ENCODE results near the gene BRI3. TPM values are rescaled to one million over a fixed set of nuclear protein-coding genes. Genes with fewer than 3 reads are reported as not detected.
A peak's percentile ranks its signal among the peaks of the same experiment; 100 is the strongest.

Gene BRI3
- total and polyA plus RNA-seq, 2 experiments from 2014 or later: 73.3 to 195 TPM

DNA sequence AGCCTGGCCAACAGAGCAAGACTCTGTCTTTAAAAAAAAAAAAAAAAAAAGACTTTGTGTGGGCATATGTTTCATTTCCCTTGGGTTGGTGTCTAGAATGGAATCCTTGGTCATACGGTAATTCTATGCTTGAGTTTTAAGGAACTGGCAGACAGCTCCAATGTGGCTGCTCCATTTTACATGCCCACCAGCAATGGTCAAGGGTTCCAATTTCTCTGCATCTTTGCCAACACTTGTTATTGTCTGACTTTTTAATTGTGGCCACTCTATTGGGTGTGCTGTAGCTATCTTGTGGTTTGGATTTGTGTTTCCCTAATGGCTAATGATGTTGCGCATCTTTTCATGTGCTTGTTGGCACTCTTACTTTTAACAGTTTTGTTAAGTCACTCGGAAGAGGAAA lies 57.6 kb downstream of the BRI3 start:
- H3K4me2 ChIP-seq (ENCODE audit: unreplicated experiment): no peak overlapping the region
- H3K36me3 ChIP-seq (ENCODE audit: low read depth): no peaks in the 10 kb centered on the region
- 89 to 92% methylated on average over 3 of the region's 3 CpGs for WGBS, 2 experiments (ENCODE audit: low coverage in 1 of 2, low lambda C conversion rate in 2 of 2, missing lambda C conversion rate in 2 of 2)
- H3K27ac ChIP-seq: no peak overlapping the region
- no peaks in the 10 kb centered on the region for H4K20me1 ChIP-seq (ENCODE audit: insufficient read depth)
- TF ChIP-seq EZH2 (IDR thresholded peaks at IDR 0.05; ENCODE audit: insufficient read depth, poor library complexity, severe bottlenecking) (no peak), EZH2phosphoT487 (IDR thresholded peaks at IDR 0.05; ENCODE audit: insufficient read depth, low read depth) (no peak)
- H3K27me3 ChIP-seq (replicated peaks; ENCODE audit: insufficient read depth): no peaks in the 10 kb centered on the region
- in situ Hi-C loops (cut with MboI): no loop called here
- no peak for DNase-seq
- no peaks in the 10 kb centered on the region for H3K9me2 ChIP-seq (ENCODE audit: insufficient read depth)
- no peaks in the 10 kb centered on the region for H3K9me3 ChIP-seq (ENCODE audit: low read depth)
- H3K9ac ChIP-seq: no peak overlapping the region
- H3K4me1 ChIP-seq (ENCODE audit: insufficient read depth): peaks cover 11% of the 10 kb centered on the region
- no peaks in the 10 kb centered on the region for H3K79me2 ChIP-seq (ENCODE audit: insufficient read depth)
- H2AFZ ChIP-seq: no peak overlapping the region
- H3K4me3 ChIP-seq: no peak overlapping the region
- H3F3A ChIP-seq (ENCODE audit: insufficient read depth): peaks cover 12% of the 10 kb centered on the region; the same call in 1 of the 2 replicates

- in situ Hi-C loops (cut with MboI): no loop called here
- H3K9me3 ChIP-seq (ENCODE audit: low read depth): no peaks in the 10 kb centered on the region
- H3K79me2 ChIP-seq (ENCODE audit: insufficient read depth): no peaks in the 10 kb centered on the region
- peak overlapping the region; percentile 63 for H3K27ac ChIP-seq
- no peaks in the 10 kb centered on the region for H3K9me2 ChIP-seq (ENCODE audit: insufficient read depth)
- no peak overlapping the region for H3K4me3 ChIP-seq
- peak overlapping the region; percentile 18 for H3K4me2 ChIP-seq (ENCODE audit: unreplicated experiment)
- WGBS, 2 experiments (ENCODE audit: low coverage in 1 of 2, low lambda C conversion rate in 2 of 2, missing lambda C conversion rate in 2 of 2): 22% methylated on average over 3 of the region's 3 CpGs
- peak overlapping the region; percentile 12; the same call in 1 of the 2 replicates for H3K9ac ChIP-seq
- H3F3A ChIP-seq (ENCODE audit: insufficient read depth): peaks cover 12% of the 10 kb centered on the region; the same call in 1 of the 2 replicates
- TF ChIP-seq EZH2 (IDR thresholded peaks at IDR 0.05; ENCODE audit: insufficient read depth, poor library complexity, severe bottlenecking) (no peak), EZH2phosphoT487 (IDR thresholded peaks at IDR 0.05; ENCODE audit: insufficient read depth, low read depth) (no peak)
- DNase-seq: peak; percentile 79
- no peak overlapping the region for H2AFZ ChIP-seq
- H4K20me1 ChIP-seq (ENCODE audit: insufficient read depth): no peaks in the 10 kb centered on the region
- no peaks in the 10 kb centered on the region for H3K27me3 ChIP-seq (replicated peaks; ENCODE audit: insufficient read depth)
- H3K4me1 ChIP-seq (ENCODE audit: insufficient read depth): peaks cover 11% of the 10 kb centered on the region
- no peaks in the 10 kb centered on the region for H3K36me3 ChIP-seq (ENCODE audit: low read depth)
Measured at GRCh38 chr7:98341106-98341505, 59.6 kb downstream of the BRI3 start.

Other genes starting within 250 kb of the BRI3 start
- gene LMTK2, start 174.8 kb upstream of the BRI3 start, total RNA-seq (2014; rRNA removed; shearing (Covaris generic)): 4.6 and 6.4 TPM in 2 replicates
- 2.1 and 2.3 TPM in 2 replicates for gene LMTK2, start 174.8 kb upstream of the BRI3 start, polyA plus RNA-seq (2016; fragmentation: Nextera tagmentation; extraction: Ambion mirVana)
- gene BHLHA15, start 70.2 kb upstream of the BRI3 start, total RNA-seq (2014; rRNA removed; shearing (Covaris generic)): not detected in 2 replicates
- gene BHLHA15, start 70.2 kb upstream of the BRI3 start, polyA plus RNA-seq (2016; fragmentation: Nextera tagmentation; extraction: Ambion mirVana): not detected in 2 replicates
- gene TECPR1, start 29.5 kb upstream of the BRI3 start, total RNA-seq (2014; rRNA removed; shearing (Covaris generic)): 24.5 and 27.8 TPM in 2 replicates
- 8.1 and 8.2 TPM in 2 replicates for gene TECPR1, start 29.5 kb upstream of the BRI3 start, polyA plus RNA-seq (2016; fragmentation: Nextera tagmentation; extraction: Ambion mirVana)
- 4.2 and 5.9 TPM in 2 replicates for gene BAIAP2L1, start 119.4 kb downstream of the BRI3 start, total RNA-seq (2014; rRNA removed; shearing (Covaris generic))
- 7.4 and 7.7 TPM in 2 replicates for gene BAIAP2L1, start 119.4 kb downstream of the BRI3 start, polyA plus RNA-seq (2016; fragmentation: Nextera tagmentation; extraction: Ambion mirVana)